ENCODE measurements around the gene MAGEA1.

GRCh38 chrX:153157450-153157849, 21.6 kb upstream of the MAGEA1 start:
- no peak for TF ChIP-seq CTCF (IDR thresholded peaks at IDR 0.05)
- TF ChIP-seq POLR2A (IDR thresholded peaks at IDR 0.05): no peak
